Heart left ventricle (tissue), 16 donors: ENCODE data around the gene ATP1A2. TPM values are rescaled to one million over a fixed set of nuclear protein-coding genes. Genes with fewer than 3 reads are reported as not detected.

Experiments used
- ATAC-seq, 4 donors: fragments of 200-7000 bp; cut with Tn5 transposase; one replicate each; pipeline ENCODE4 v1.9.1; 2020 to 2022; ENCODE audit warnings: moderate library complexity in 4 of 4, mild to moderate bottlenecking in 3 of 4, moderate number of reproducible peaks in 1 of 4
- DNase-seq, 5 donors: peaks; one replicate each; pipeline ENCODE4 v3.0.0-alpha.2; 2020
- H3K27ac ChIP-seq, 12 donors: fragments of 200-600 bp; sonication (generic) in 4 of 12; one replicate each; pipeline versions ENCODE4 v1.5.0 to v1.8.0; 2016 to 2022; ENCODE audit warnings: mild to moderate bottlenecking in 2 of 12
- H3K27me3 ChIP-seq, 9 donors: fragments of 200-600 bp; sonication (generic) in 2 of 9; one replicate each; pipeline versions ENCODE4 v1.5.1 to v1.8.0; 2016 to 2022; ENCODE audit warnings: mild to moderate bottlenecking in 3 of 9
- H3K36me3 ChIP-seq, 9 donors: fragments of 200-600 bp; sonication (generic) in 2 of 9; one replicate each; pipeline versions ENCODE4 v1.5.0 to v1.8.0; 2018 to 2022; ENCODE audit warnings: mild to moderate bottlenecking in 2 of 9
- H3K4me1 ChIP-seq, 12 donors: fragments of 200-600 bp; sonication (generic) in 4 of 12; one replicate each; pipeline versions ENCODE4 v1.5.0 to v1.8.0; 2016 to 2022; ENCODE audit warnings: mild to moderate bottlenecking in 3 of 12
- H3K4me3 ChIP-seq, 12 donors: fragments of 200-600 bp; sonication (generic) in 4 of 12; one replicate each; pipeline versions ENCODE4 v1.5.0 to v1.8.0; 2017 to 2022; ENCODE audit warnings: mild to moderate bottlenecking in 9 of 12, moderate library complexity in 4 of 12
- H3K9me3 ChIP-seq, 12 donors: fragments of 200-600 bp; sonication (generic) in 4 of 12; one replicate each; pipeline versions ENCODE4 v1.5.0 to v1.8.0; 2016 to 2022; ENCODE audit warnings: mild to moderate bottlenecking in 1 of 12
- POLR2A ChIP-seq, 2 donors: fragments of 450-650 bp; IDR thresholded peaks; one replicate each; pipeline ENCODE4 v1.6.1; 2017; ENCODE audit warnings: antibody characterized with exemption in 2 of 2, mild to moderate bottlenecking in 2 of 2, moderate library complexity in 2 of 2
- WGBS, 4 donors: extraction: QIAGEN DNeasy Blood & Tissue Kit in 2 of 4; methylation state at CpG; one replicate each; pipeline versions ENCODE4 v1.1.5 to v1.1.7; 2013 to 2018; 5-methylcytosine and 5-hydroxymethylcytosine counted together
- intact Hi-C, 10 donors: fragments of 100-400 bp; cut with DNase I; formaldehyde crosslinking; loops; one replicate each; pipeline versions ENCODE4 v1.11.1 to v1.14.2; 2022
- polyA plus RNA-seq, 2 donors: library from polyadenylated mRNA; stranded (reverse); fragments of 200-250 nt; gene quantifications; one replicate each; pipeline ENCODE4 v1.2.3, GENCODE V29; 2013
- total RNA-seq, 9 donors: library from RNA; depleted of rRNA in 2 of 9; stranded (reverse); fragments of >200 nt in 2 of 9; fragmentation: NEBNext Ultra II Directional in 3 of 9; extraction: Animal tissue kit (Norgen Biotek cat#: 25700) in 3 of 9; gene quantifications; one replicate each; pipeline versions ENCODE4 v1.1.0 to v1.2.4, GENCODE V29; 2016 to 2023
- TF ChIP-seq, protein P1 (sequence below), 12 donors: fragments of 200-600 bp; sonication (generic) in 4 of 12; IDR thresholded peaks; one replicate each; pipeline versions ENCODE4 v1.5.0 to v1.8.0; 2018 to 2022; ENCODE audit warnings: antibody characterized with exemption in 12 of 12, mild to moderate bottlenecking in 5 of 12
- donor health status: ischemic (EF 13 %, LVEDD 7.1; RV severe dilation, severe dysfunction).
- donor health status: healthy with polysubstance abuse.
- donor health status: DM: no; HTN: yes; CAD: no.
- donor health status: DM: no; HTN: no; CAD: no.
- donor health status: ischemic (EF 25% LVEDD 6.9; RV normal size, moderate dysfunction).
- donor health status: ischemic (EF 25% LVEDD 5.7; RV mildly dilated, moderate dysfunction).
- donor health status: healthy.
- donor health status: DM: yes; HTN: yes; CAD: no.
- donor health status: ischemic (EF 35%, LVEDD 5.7; RV mildly dilated, moderate dysfunction).
- donor health status: nonischemic (EF 11% LVEDD 7.7; RV severe dilation, severe dysfunction).
- donor health status: DM: yes; HTN: yes; CAD: no.
- donor health status: PGD.
- donor health status: ischemic (EF 29% LVEDD 5.4; RV normal size, mild dysfunction).
- donor health status: nonischemic (EF 23%, LVEDD 6.1; RV moderate dilation, normal function).

ATP1A2 gene
- total and polyA plus RNA-seq, 11 donors = 29.5 to 393 (median 255) TPM

- Histone ChIP-seq H3K9me3 (no peaks in the 10 kb centered on the region), H3K36me3 (no peaks in the 10 kb centered on the region), H3K4me3 (no peak overlapping the region), H3K4me1 (no peaks in the 10 kb centered on the region), H3K27me3 (no peaks in the 10 kb centered on the region), H3K27ac (no peak overlapping the region)
- DNase-seq = no peak
- intact Hi-C loops = no loop called here
- TF ChIP-seq, protein P1, sequence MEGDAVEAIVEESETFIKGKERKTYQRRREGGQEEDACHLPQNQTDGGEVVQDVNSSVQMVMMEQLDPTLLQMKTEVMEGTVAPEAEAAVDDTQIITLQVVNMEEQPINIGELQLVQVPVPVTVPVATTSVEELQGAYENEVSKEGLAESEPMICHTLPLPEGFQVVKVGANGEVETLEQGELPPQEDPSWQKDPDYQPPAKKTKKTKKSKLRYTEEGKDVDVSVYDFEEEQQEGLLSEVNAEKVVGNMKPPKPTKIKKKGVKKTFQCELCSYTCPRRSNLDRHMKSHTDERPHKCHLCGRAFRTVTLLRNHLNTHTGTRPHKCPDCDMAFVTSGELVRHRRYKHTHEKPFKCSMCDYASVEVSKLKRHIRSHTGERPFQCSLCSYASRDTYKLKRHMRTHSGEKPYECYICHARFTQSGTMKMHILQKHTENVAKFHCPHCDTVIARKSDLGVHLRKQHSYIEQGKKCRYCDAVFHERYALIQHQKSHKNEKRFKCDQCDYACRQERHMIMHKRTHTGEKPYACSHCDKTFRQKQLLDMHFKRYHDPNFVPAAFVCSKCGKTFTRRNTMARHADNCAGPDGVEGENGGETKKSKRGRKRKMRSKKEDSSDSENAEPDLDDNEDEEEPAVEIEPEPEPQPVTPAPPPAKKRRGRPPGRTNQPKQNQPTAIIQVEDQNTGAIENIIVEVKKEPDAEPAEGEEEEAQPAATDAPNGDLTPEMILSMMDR (IDR thresholded peaks at IDR 0.05) = no peak
- no peak for TF ChIP-seq POLR2A (IDR thresholded peaks at IDR 0.05)
- 80 to 92% (median 88%) methylated on average over 12 of the region's 12 CpGs for WGBS, 4 donors
- no peak for ATAC-seq
These were observed 50.8 kb downstream of the ATP1A2 start for GRCh38 chr1:160166166-160166868.

- peaks cover 0 to 4% (median 0%) of the 10 kb centered on the region in 9 donors for H3K27me3 ChIP-seq
- ATAC-seq (no peak), DNase-seq (no peak)
- 85 to 92% (median 87%) methylated on average over 4 of the region's 4 CpGs for WGBS, 4 donors
- H3K27ac ChIP-seq = no peak overlapping the region
- H3K4me3 ChIP-seq = no peak overlapping the region
- H3K9me3 ChIP-seq = no peaks in the 10 kb centered on the region
- intact Hi-C loops = no loop called here
- TF ChIP-seq, protein P1 (IDR thresholded peaks at IDR 0.05) = no peak
- no peak for TF ChIP-seq POLR2A (IDR thresholded peaks at IDR 0.05)
- H3K36me3 ChIP-seq = no peaks in the 10 kb centered on the region
- H3K4me1 ChIP-seq = no peaks in the 10 kb centered on the region
These were observed 51.5 kb downstream of the ATP1A2 start for GRCh38 chr1:160167056-160167455.

DNA sequence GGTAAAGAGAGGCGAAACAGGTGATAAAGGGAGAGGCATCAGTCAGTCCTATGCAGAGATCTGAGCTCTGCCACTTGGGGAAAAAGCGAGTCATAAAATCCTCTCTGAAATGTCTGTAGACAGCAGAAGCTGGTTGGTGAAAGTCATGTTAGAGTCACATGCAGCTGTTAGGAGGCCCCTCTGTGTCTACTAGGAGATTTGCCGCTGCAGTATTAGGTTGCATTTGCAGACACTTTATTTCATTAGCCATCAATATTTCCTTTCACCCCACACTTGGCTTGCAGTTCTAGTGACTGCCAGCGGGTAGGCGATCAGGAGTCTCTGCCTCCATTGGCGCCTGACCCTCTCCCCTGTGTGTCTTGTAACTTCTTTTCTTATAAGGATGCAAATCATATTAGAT lies 52.0 kb downstream of the ATP1A2 start:
- Histone ChIP-seq H3K27me3 (peaks cover 0 to 4% (median 0%) of the 10 kb centered on the region in 9 donors), H3K27ac (no peak overlapping the region), H3K36me3 (no peaks in the 10 kb centered on the region), H3K4me1 (no peaks in the 10 kb centered on the region), H3K4me3 (no peak overlapping the region), H3K9me3 (no peaks in the 10 kb centered on the region)
- WGBS, 4 donors = 89 to 96% (median 92%) methylated on average over 6 of the region's 6 CpGs
- intact Hi-C loops = no loop called here
- no peak for DNase-seq
- no peak for ATAC-seq
- TF ChIP-seq POLR2A (IDR thresholded peaks at IDR 0.05) = no peak
- TF ChIP-seq, protein P1 (IDR thresholded peaks at IDR 0.05) = no peak

GRCh38 chr1:160168016-160168415 lies 52.5 kb downstream of the ATP1A2 start:
- H3K9me3 ChIP-seq = no peaks in the 10 kb centered on the region
- 44 to 60% (median 53%) methylated on average over 5 of the region's 5 CpGs for whole genome bisulfite sequencing, 4 donors
- DNase-seq (no peak), ATAC-seq (no peak)
- H3K27me3 ChIP-seq = peaks cover 0 to 4% (median 0%) of the 10 kb centered on the region in 9 donors
- no peaks in the 10 kb centered on the region for H3K4me1 ChIP-seq
- no peak overlapping the region for H3K4me3 ChIP-seq
- no peak overlapping the region for H3K27ac ChIP-seq
- H3K36me3 ChIP-seq = no peaks in the 10 kb centered on the region
- no peak for TF ChIP-seq POLR2A (IDR thresholded peaks at IDR 0.05)
- TF ChIP-seq, protein P1 (IDR thresholded peaks at IDR 0.05) = no peak
- intact Hi-C loops = no loop called here
